HEK293 (cell line): Measurements from ENCODE around the gene ATP13A2.

Experiments used
- CTCF ChIP-seq: fragments of 450-650 bp; formaldehyde crosslinking; IDR thresholded peaks from 2 replicates; pipeline ENCODE4 v1.5.1; 2016; ENCODE audit warnings: missing biosample characterization, missing genetic modification characterization
- SETDB1 ChIP-seq: IDR thresholded peaks from one replicate; pipeline ENCODE4 v1.6.1; 2017; ENCODE audit warnings: mild to moderate bottlenecking, low read length, moderate library complexity, mixed read lengths; ENCODE audit not compliant: insufficient read length
- YY1 ChIP-seq: fragments of 450-650 bp; formaldehyde crosslinking; IDR thresholded peaks from 2 replicates; pipeline ENCODE4 v1.5.1; 2018; ENCODE audit warnings: missing biosample characterization, missing genetic modification characterization
- ZBTB10 ChIP-seq: fragments of 450-650 bp; formaldehyde crosslinking; IDR thresholded peaks from 2 replicates; pipeline ENCODE4 v1.5.1; 2016; ENCODE audit warnings: missing biosample characterization, missing genetic modification characterization

GRCh38 chr1:17028662-17029188, 17.0 kb upstream of the ATP13A2 start:
- TF ChIP-seq YY1 (no peak), ZBTB10 (tag by site-specific recombination) (no peak), CTCF (tag by site-specific recombination) (no peak), SETDB1 (no peak)
